Activated CD8-positive, alpha-beta memory T cell treated with anti-CD3 and anti-CD28 coated beads, Interleukin-2, amount 10 ng/mL, durations not matched to agents 7 days and 5 days (primary cell): ENCODE data around the gene GDF10. TPM values are rescaled to one million over a fixed set of nuclear protein-coding genes. Genes with fewer than 3 reads are reported as not detected.

Experiments used
- ATAC-seq: fragments of 150-1000 bp; cut with Tn5 transposase; one replicate; pipeline ENCODE4 v1.10.0; 2021; ENCODE audit warnings: moderate library complexity
- CTCF ChIA-PET: fragments of 350-600 bp; sonication (Branson Sonifier 250); formaldehyde crosslinking; loops from one replicate; lab custom pipeline; 2021; ENCODE audit warnings: antibody characterized with exemption; lab: Charles Lee
- DNase-seq: peaks from one replicate; pipeline ENCODE4 v3.0.0-alpha.2; 2020
- H3K27ac Mint-ChIP-seq: one replicate; pipeline ENCODE4 v1.8.0; 2021; ENCODE audit warnings: mild to moderate bottlenecking, mixed read lengths
- H3K27me3 Mint-ChIP-seq: one replicate; pipeline ENCODE4 v1.8.0; 2021; ENCODE audit warnings: mixed read lengths
- H3K36me3 Mint-ChIP-seq: one replicate; pipeline ENCODE4 v1.8.0; 2021; ENCODE audit warnings: mild to moderate bottlenecking, mixed read lengths
- H3K4me1 Mint-ChIP-seq: one replicate; pipeline ENCODE4 v1.8.0; 2021; ENCODE audit warnings: mixed read lengths
- H3K4me3 Mint-ChIP-seq: one replicate; pipeline ENCODE4 v1.8.0; 2021; ENCODE audit warnings: mild to moderate bottlenecking, moderate library complexity, mixed read lengths
- H3K9me3 Mint-ChIP-seq: one replicate; pipeline ENCODE4 v1.8.0; 2022; ENCODE audit warnings: low read depth, mixed read lengths
- total RNA-seq, 2 experiments: library from RNA; stranded (reverse); gene quantifications; one replicate each; pipeline ENCODE4 v1.2.3, GENCODE V29; 2021

Gene GDF10
- total RNA-seq, 2 experiments from 2014 or later = 0.45 TPM; not detected in 1

GRCh38 chr10:47329855-47330254 lies 29.9 kb downstream of the GDF10 start:
- H3K27ac Mint-ChIP-seq = no peak overlapping the region
- no peak overlapping the region for H3K4me3 Mint-ChIP-seq
- no peak for DNase-seq
- CTCF ChIA-PET = no interaction called here
- H3K36me3 Mint-ChIP-seq = no peaks in the 10 kb centered on the region
- H3K4me1 Mint-ChIP-seq = no peaks in the 10 kb centered on the region
- no peak for ATAC-seq
- H3K27me3 Mint-ChIP-seq = peaks cover 4% of the 10 kb centered on the region
- no peaks in the 10 kb centered on the region for H3K9me3 Mint-ChIP-seq

- Mint-ChIP-seq H3K9me3 (no peaks in the 10 kb centered on the region), H3K36me3 (no peaks in the 10 kb centered on the region), H3K27ac (no peak overlapping the region), H3K4me1 (no peaks in the 10 kb centered on the region), H3K27me3 (peaks cover 4% of the 10 kb centered on the region), H3K4me3 (no peak overlapping the region)
- no peak for ATAC-seq
- DNase-seq = no peak
- CTCF ChIA-PET = no interaction called here
Observed at GRCh38 chr10:47330366-47330765, 30.4 kb downstream of the GDF10 start.

GRCh38 chr10:47330804-47331203 lies 30.8 kb downstream of the GDF10 start:
- H3K9me3 Mint-ChIP-seq = no peaks in the 10 kb centered on the region
- no peaks in the 10 kb centered on the region for H3K36me3 Mint-ChIP-seq
- H3K27ac Mint-ChIP-seq = no peak overlapping the region
- H3K4me3 Mint-ChIP-seq = no peak overlapping the region
- ATAC-seq (no peak), DNase-seq (no peak)
- CTCF ChIA-PET = no interaction called here
- H3K4me1 Mint-ChIP-seq = no peaks in the 10 kb centered on the region
- peaks cover 6% of the 10 kb centered on the region for H3K27me3 Mint-ChIP-seq

- no peak for ATAC-seq
- Mint-ChIP-seq H3K27me3 (peaks cover 10% of the 10 kb centered on the region), H3K27ac (no peak overlapping the region), H3K9me3 (no peaks in the 10 kb centered on the region), H3K4me1 (no peaks in the 10 kb centered on the region), H3K4me3 (no peak overlapping the region), H3K36me3 (no peaks in the 10 kb centered on the region)
- CTCF ChIA-PET = no interaction called here
- DNase-seq = no peak
Observed at GRCh38 chr10:47331491-47331890, 31.5 kb downstream of the GDF10 start.

- Mint-ChIP-seq H3K9me3 (no peaks in the 10 kb centered on the region), H3K4me3 (no peak overlapping the region), H3K36me3 (no peaks in the 10 kb centered on the region), H3K27ac (no peak overlapping the region), H3K4me1 (no peaks in the 10 kb centered on the region), H3K27me3 (peaks cover 13% of the 10 kb centered on the region)
- no peak for DNase-seq
- CTCF ChIA-PET = interaction anchor here (0.8 kb wide), 1 partner anchor 19 kb away, joined by 3 read pairs; no protein-coding TSS in a partner anchor
- ATAC-seq = no peak
Observed at GRCh38 chr10:47331954-47332353, 32.0 kb downstream of the GDF10 start.

GRCh38 chr10:47332371-47332770 lies 32.4 kb downstream of the GDF10 start:
- CTCF ChIA-PET = interaction anchor here (0.8 to 1.6 kb wide), 2 partner anchors 19 to 21 kb away, joined by 3 to 4 read pairs; no protein-coding TSS in a partner anchor
- Mint-ChIP-seq H3K4me1 (no peaks in the 10 kb centered on the region), H3K36me3 (no peaks in the 10 kb centered on the region), H3K4me3 (no peak overlapping the region), H3K27me3 (peaks cover 17% of the 10 kb centered on the region), H3K27ac (no peak overlapping the region), H3K9me3 (no peaks in the 10 kb centered on the region)
- DNase-seq (no peak), ATAC-seq (no peak)

- Mint-ChIP-seq H3K27ac (no peak overlapping the region), H3K4me1 (no peaks in the 10 kb centered on the region), H3K9me3 (no peaks in the 10 kb centered on the region), H3K27me3 (peaks cover 17% of the 10 kb centered on the region), H3K4me3 (no peak overlapping the region), H3K36me3 (no peaks in the 10 kb centered on the region)
- no peak for ATAC-seq
- DNase-seq = no peak
- CTCF ChIA-PET = interaction anchor here (0.8 to 1.6 kb wide), 2 partner anchors 20 to 21 kb away, joined by 3 to 4 read pairs; no protein-coding TSS in a partner anchor
Observed at GRCh38 chr10:47332946-47333345, 32.9 kb downstream of the GDF10 start.

- Mint-ChIP-seq H3K4me1 (no peaks in the 10 kb centered on the region), H3K27me3 (peaks cover 21% of the 10 kb centered on the region), H3K9me3 (no peaks in the 10 kb centered on the region), H3K4me3 (no peak overlapping the region), H3K36me3 (no peaks in the 10 kb centered on the region), H3K27ac (no peak overlapping the region)
- DNase-seq (no peak), ATAC-seq (no peak)
- CTCF ChIA-PET = interaction anchor here (1.6 kb wide), 1 partner anchor 22 kb away, joined by 4 read pairs; no protein-coding TSS in a partner anchor
Observed at GRCh38 chr10:47333532-47333931, 33.5 kb downstream of the GDF10 start.

GRCh38 chr10:47334466-47335295 lies 34.7 kb downstream of the GDF10 start:
- H3K4me3 Mint-ChIP-seq = no peak overlapping the region
- H3K27me3 Mint-ChIP-seq = peaks cover 25% of the 10 kb centered on the region
- ATAC-seq = no peak
- H3K36me3 Mint-ChIP-seq = no peaks in the 10 kb centered on the region
- no peak for DNase-seq
- H3K9me3 Mint-ChIP-seq = no peaks in the 10 kb centered on the region
- no peak overlapping the region for H3K27ac Mint-ChIP-seq
- CTCF ChIA-PET = no interaction called here
- H3K4me1 Mint-ChIP-seq = no peaks in the 10 kb centered on the region

GRCh38 chr10:47335906-47336305 lies 35.9 kb downstream of the GDF10 start:
- H3K27ac Mint-ChIP-seq = no peak overlapping the region
- no peak overlapping the region for H3K4me3 Mint-ChIP-seq
- CTCF ChIA-PET = no interaction called here
- DNase-seq (no peak), ATAC-seq (no peak)
- H3K4me1 Mint-ChIP-seq = no peaks in the 10 kb centered on the region
- H3K27me3 Mint-ChIP-seq = peaks cover 33% of the 10 kb centered on the region
- no peaks in the 10 kb centered on the region for H3K9me3 Mint-ChIP-seq
- no peaks in the 10 kb centered on the region for H3K36me3 Mint-ChIP-seq

GRCh38 chr10:47336387-47337134 lies 36.6 kb downstream of the GDF10 start:
- no peak for ATAC-seq
- CTCF ChIA-PET = no interaction called here
- H3K27me3 Mint-ChIP-seq = peaks cover 36% of the 10 kb centered on the region

GRCh38 chr10:47337310-47337709 lies 37.3 kb downstream of the GDF10 start:
- DNase-seq (no peak), ATAC-seq (no peak)
- peaks cover 36% of the 10 kb centered on the region for H3K27me3 Mint-ChIP-seq
- no peaks in the 10 kb centered on the region for H3K36me3 Mint-ChIP-seq
- H3K4me1 Mint-ChIP-seq = no peaks in the 10 kb centered on the region
- no peak overlapping the region for H3K4me3 Mint-ChIP-seq
- H3K9me3 Mint-ChIP-seq = no peaks in the 10 kb centered on the region
- H3K27ac Mint-ChIP-seq = no peak overlapping the region
- CTCF ChIA-PET = no interaction called here

More at GRCh38 chr10:47336387-47337134, 36.6 kb downstream of the GDF10 start:
- DNase-seq = no peak
- Mint-ChIP-seq H3K4me3 (no peak overlapping the region), H3K9me3 (no peaks in the 10 kb centered on the region), H3K36me3 (no peaks in the 10 kb centered on the region), H3K4me1 (no peaks in the 10 kb centered on the region), H3K27ac (no peak overlapping the region)

- H3K4me3 Mint-ChIP-seq = no peak overlapping the region
- H3K9me3 Mint-ChIP-seq = no peaks in the 10 kb centered on the region
- H3K4me1 Mint-ChIP-seq = no peaks in the 10 kb centered on the region
- CTCF ChIA-PET = interaction anchor here (1.7 to 2.3 kb wide), 3 partner anchors 27 to 314 kb away, joined by 6 to 13 read pairs (median 7); no protein-coding TSS in a partner anchor
- no peak overlapping the region for H3K27ac Mint-ChIP-seq
- H3K27me3 Mint-ChIP-seq = peaks cover 37% of the 10 kb centered on the region
- no peaks in the 10 kb centered on the region for H3K36me3 Mint-ChIP-seq
- DNase-seq (no peak), ATAC-seq (no peak)
Observed at GRCh38 chr10:47339186-47339735, 39.3 kb downstream of the GDF10 start.
